Vagina (tissue), 2 donors: ENCODE data around the gene TOLLIP.

Source experiments
- POLR2AphosphoS5 ChIP-seq, 2 donors: sonication (generic); formaldehyde crosslinking; IDR thresholded peaks; one replicate each; pipeline ENCODE4 v1.9.0; 2017; ENCODE audit warnings: antibody characterized with exemption in 2 of 2, mild to moderate bottlenecking in 2 of 2, low read depth in 1 of 2; ENCODE audit not compliant: insufficient read depth in 1 of 2
- TF ChIP-seq, protein P1 (sequence below), 3 experiments: fragments of 450-650 bp in 2 of 3; fragments of 200-600 bp in 1 of 3; sonication (generic) in 1 of 3; IDR thresholded peaks; one replicate each; pipeline ENCODE4 v1.5.1; 2017 to 2019; ENCODE audit warnings: antibody characterized with exemption in 3 of 3, mild to moderate bottlenecking in 2 of 3, moderate library complexity in 2 of 3

DNA sequence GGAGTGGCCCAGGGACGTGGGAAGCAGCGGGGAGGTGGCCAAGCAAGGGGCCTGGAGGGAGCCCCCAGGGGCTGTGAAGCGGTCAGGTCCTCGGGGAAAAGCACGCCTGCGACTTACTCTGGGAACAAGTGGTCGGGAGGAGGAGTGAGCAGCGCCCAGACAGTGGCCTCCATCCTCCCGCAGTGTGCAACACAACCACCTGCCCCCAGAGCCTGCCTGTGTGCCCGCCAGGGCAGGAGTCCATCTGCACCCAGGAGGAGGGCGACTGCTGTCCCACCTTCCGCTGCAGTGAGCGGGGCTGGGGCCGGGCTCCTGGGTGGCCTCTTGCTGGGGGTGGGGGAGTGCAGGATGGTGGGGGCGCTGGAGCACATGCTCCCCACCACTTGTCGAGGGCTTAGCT is 51.5 kb downstream of the TOLLIP start:
- TF ChIP-seq, protein P1, sequence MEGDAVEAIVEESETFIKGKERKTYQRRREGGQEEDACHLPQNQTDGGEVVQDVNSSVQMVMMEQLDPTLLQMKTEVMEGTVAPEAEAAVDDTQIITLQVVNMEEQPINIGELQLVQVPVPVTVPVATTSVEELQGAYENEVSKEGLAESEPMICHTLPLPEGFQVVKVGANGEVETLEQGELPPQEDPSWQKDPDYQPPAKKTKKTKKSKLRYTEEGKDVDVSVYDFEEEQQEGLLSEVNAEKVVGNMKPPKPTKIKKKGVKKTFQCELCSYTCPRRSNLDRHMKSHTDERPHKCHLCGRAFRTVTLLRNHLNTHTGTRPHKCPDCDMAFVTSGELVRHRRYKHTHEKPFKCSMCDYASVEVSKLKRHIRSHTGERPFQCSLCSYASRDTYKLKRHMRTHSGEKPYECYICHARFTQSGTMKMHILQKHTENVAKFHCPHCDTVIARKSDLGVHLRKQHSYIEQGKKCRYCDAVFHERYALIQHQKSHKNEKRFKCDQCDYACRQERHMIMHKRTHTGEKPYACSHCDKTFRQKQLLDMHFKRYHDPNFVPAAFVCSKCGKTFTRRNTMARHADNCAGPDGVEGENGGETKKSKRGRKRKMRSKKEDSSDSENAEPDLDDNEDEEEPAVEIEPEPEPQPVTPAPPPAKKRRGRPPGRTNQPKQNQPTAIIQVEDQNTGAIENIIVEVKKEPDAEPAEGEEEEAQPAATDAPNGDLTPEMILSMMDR (IDR thresholded peaks at IDR 0.05) = no peak
- TF ChIP-seq POLR2AphosphoS5 (IDR thresholded peaks at IDR 0.05; ENCODE audit: insufficient read depth in 1 of 2, low read depth in 1 of 2) = no peak
